H54 (cell line): Measurements from ENCODE around the gene COL12A1.

Experiments used
- DNase-seq: peaks from one replicate; pipeline ENCODE4 v3.0.0; 2011; ENCODE audit warnings: low spot score, mixed read lengths; ENCODE audit not compliant: insufficient read length
- FAIRE-seq: peaks from 3 replicates; lab custom pipeline; 2011; peaks lifted over from hg19 to GRCh38; lab: Jason Lieb, UNC
- POLR2A ChIP-seq: IDR thresholded peaks from 2 replicates; pipeline ENCODE4 v1.6.1; 2011; ENCODE audit warnings: low read depth, mild to moderate bottlenecking, low read length

COL12A1 gene

GRCh38 chr6:75077701-75078100 lies 128.2 kb downstream of the COL12A1 start:
- no peak for FAIRE-seq
- DNase-seq: no peak
- TF ChIP-seq POLR2A: no peak

DNA sequence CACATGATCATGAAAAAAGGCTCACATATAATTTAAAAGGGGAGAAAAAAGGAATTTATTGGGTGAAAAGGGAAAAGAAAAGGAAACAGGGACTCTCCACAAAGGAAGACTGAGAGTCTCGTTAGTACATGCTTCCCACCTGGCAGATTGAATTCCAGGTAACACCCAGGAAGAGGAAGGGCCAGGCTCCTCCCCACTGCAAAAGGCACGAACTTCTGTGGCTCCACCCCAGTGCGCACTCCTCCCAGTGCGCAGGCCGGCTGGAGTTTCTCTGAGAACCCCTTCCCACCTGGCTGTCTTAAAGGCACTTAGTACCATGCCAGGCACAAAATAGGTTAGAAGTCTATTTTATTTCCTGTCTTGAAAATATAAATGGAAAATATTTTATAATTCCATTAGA lies 129.8 kb downstream of the COL12A1 start:
- no peak for TF ChIP-seq POLR2A
- FAIRE-seq: no peak
- DNase-seq: no peak

- FAIRE-seq (no peak), DNase-seq (no peak)
- no peak for TF ChIP-seq POLR2A
Measured at GRCh38 chr6:75070244-75070643, 135.6 kb downstream of the COL12A1 start.

DNA sequence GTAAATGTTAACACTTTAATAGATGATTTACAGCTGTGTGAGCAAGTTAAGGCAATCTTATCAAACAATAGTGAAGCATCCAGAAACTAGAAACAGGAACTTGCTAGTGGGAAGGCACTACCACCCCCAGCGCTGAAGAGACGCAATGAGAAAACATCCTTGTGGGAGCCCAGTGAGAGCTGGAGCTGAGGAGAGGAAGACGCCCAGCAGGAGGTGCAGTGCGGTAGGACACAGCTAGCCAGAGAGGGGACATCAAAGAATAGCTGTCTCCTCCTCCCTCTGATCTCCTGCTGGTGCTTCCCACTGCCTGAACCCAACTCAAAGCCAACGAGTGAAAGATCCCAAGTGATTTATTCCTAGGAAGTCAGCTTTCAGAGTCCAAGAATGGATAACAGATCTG lies 140.3 kb downstream of the COL12A1 start:
- FAIRE-seq: no peak
- no peak for DNase-seq
- TF ChIP-seq POLR2A: no peak

GRCh38 chr6:75052491-75052890 lies 153.4 kb downstream of the COL12A1 start:
- no peak for DNase-seq
- no peak for FAIRE-seq
- no peak for TF ChIP-seq POLR2A

DNA sequence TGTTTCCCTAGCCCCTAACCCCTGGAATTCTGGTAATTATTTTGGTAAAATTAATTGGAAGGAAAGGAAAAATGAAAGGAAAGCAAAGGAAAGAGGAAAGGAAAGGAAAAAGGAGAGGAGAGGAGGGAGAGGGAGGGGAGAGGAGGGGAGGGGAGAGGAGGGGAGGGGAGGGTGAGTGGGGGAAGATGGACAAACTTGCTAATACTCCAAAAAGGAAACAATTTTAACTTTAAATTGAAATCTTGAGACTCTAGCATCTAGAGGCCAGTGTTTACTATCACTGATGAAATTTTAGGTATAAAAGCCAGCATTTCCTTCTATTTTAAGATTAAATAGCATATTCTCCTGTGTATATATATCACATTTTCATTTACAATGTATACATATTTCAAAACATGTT lies 156.5 kb downstream of the COL12A1 start:
- TF ChIP-seq POLR2A: no peak
- DNase-seq (no peak), FAIRE-seq (no peak)

- FAIRE-seq: no peak
- no peak for DNase-seq
- no peak for TF ChIP-seq POLR2A
Measured at GRCh38 chr6:75044846-75045245, 161.0 kb downstream of the COL12A1 start.

- TF ChIP-seq POLR2A: no peak
- DNase-seq (no peak), FAIRE-seq (no peak)
Measured at GRCh38 chr6:75041381-75041780, 164.5 kb downstream of the COL12A1 start.
